Tibial nerve (tissue), 4 donors: ENCODE results near the gene PWWP2A. TPM values are rescaled to one million over a fixed set of nuclear protein-coding genes. Genes with fewer than 3 reads are reported as not detected.

ENCODE experiments used
- DNase-seq, 2 donors: peaks; one replicate each; pipeline ENCODE4 v3.0.0-alpha.2; 2019; ENCODE audit warnings: low spot score in 2 of 2
- H3K27ac ChIP-seq, 4 donors: fragments of 200-600 bp; sonication (generic) in 3 of 4; one replicate each; pipeline ENCODE4 v1.5.1; 2017 to 2019; ENCODE audit warnings: mild to moderate bottlenecking in 1 of 4
- H3K27me3 ChIP-seq, 2 donors: fragments of 200-600 bp; sonication (generic) in 1 of 2; one replicate each; pipeline versions ENCODE4 v1.5.1 to v1.6.0; 2017 to 2019
- H3K36me3 ChIP-seq, 3 donors: fragments of 200-600 bp; sonication (generic); one replicate each; pipeline ENCODE4 v1.5.1; 2018 to 2019
- H3K4me1 ChIP-seq, 4 donors: fragments of 200-600 bp; sonication (generic) in 3 of 4; one replicate each; pipeline ENCODE4 v1.5.1; 2017 to 2019
- H3K4me3 ChIP-seq, 4 donors: fragments of 200-600 bp; sonication (generic) in 3 of 4; one replicate each; pipeline ENCODE4 v1.5.1; 2017 to 2019; ENCODE audit warnings: mild to moderate bottlenecking in 1 of 4, moderate library complexity in 1 of 4
- H3K9me3 ChIP-seq, 4 donors: fragments of 200-600 bp; sonication (generic) in 3 of 4; one replicate each; pipeline ENCODE4 v1.5.1; 2017 to 2019
- EP300 ChIP-seq, 2 donors: sonication (generic); formaldehyde crosslinking; IDR thresholded peaks; one replicate each; pipeline ENCODE4 v1.6.1; 2017; ENCODE audit warnings: antibody characterized with exemption in 2 of 2, mild to moderate bottlenecking in 1 of 2
- POLR2A ChIP-seq, 2 donors: fragments of 450-650 bp; IDR thresholded peaks; one replicate each; pipeline ENCODE4 v1.6.1; 2017; ENCODE audit warnings: antibody characterized with exemption in 2 of 2, mild to moderate bottlenecking in 2 of 2, moderate library complexity in 2 of 2
- WGBS, 2 donors: methylation state at CpG; one replicate each; pipeline ENCODE4 v1.1.5; 2018; 5-methylcytosine and 5-hydroxymethylcytosine counted together
- total RNA-seq, 4 donors: library from RNA; depleted of rRNA; stranded (reverse); fragments of >200 nt; gene quantifications; one replicate each; pipeline ENCODE4 v1.1.0, GENCODE V29; 2016
- TF ChIP-seq, protein P1 (sequence below), 5 experiments: fragments of 200-600 bp in 3 of 5; fragments of 450-650 bp in 2 of 5; sonication (generic) in 3 of 5; IDR thresholded peaks; one replicate each; pipeline ENCODE4 v1.5.1; 2016 to 2019; ENCODE audit warnings: antibody characterized with exemption in 5 of 5, mild to moderate bottlenecking in 3 of 5, moderate library complexity in 2 of 5

Gene PWWP2A
- total RNA-seq, 4 donors from 2014 or later, result 51.0 to 81.6 (median 58.2) TPM

DNA sequence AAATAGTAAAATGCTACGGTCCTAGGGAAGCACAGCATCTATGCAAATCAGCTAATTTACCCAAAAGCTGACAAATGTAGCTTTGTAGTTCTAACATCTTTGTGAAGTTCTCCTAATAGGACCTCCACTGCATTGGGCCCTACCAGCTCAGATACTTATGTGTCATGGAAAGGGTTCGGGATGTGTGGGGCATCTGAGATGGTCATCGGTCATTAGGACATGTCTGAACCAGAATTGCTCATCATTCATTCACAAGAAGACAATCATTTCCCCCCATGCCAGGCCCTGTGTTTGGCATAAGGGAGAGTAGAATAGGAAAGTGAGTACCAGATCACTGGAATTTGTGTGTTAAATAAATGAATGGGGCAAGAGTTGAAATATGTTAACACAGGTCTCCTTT is 35.7 kb downstream of the PWWP2A start:
- peaks cover 0 to 19% (median 0%) of the 10 kb centered on the region in 3 donors for H3K36me3 ChIP-seq
- H3K27me3 ChIP-seq, result no peaks in the 10 kb centered on the region
- H3K9me3 ChIP-seq, result no peaks in the 10 kb centered on the region
- no peak overlapping the region for H3K27ac ChIP-seq
- no peak for TF ChIP-seq POLR2A (IDR thresholded peaks at IDR 0.05)
- TF ChIP-seq, protein P1, sequence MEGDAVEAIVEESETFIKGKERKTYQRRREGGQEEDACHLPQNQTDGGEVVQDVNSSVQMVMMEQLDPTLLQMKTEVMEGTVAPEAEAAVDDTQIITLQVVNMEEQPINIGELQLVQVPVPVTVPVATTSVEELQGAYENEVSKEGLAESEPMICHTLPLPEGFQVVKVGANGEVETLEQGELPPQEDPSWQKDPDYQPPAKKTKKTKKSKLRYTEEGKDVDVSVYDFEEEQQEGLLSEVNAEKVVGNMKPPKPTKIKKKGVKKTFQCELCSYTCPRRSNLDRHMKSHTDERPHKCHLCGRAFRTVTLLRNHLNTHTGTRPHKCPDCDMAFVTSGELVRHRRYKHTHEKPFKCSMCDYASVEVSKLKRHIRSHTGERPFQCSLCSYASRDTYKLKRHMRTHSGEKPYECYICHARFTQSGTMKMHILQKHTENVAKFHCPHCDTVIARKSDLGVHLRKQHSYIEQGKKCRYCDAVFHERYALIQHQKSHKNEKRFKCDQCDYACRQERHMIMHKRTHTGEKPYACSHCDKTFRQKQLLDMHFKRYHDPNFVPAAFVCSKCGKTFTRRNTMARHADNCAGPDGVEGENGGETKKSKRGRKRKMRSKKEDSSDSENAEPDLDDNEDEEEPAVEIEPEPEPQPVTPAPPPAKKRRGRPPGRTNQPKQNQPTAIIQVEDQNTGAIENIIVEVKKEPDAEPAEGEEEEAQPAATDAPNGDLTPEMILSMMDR (IDR thresholded peaks at IDR 0.05), result no peak
- no peak for TF ChIP-seq EP300 (IDR thresholded peaks at IDR 0.05)
- WGBS, 2 donors, result 32 to 42% methylated on average over 3 of the region's 3 CpGs
- DNase-seq, result no peak
- H3K4me3 ChIP-seq, result no peak overlapping the region
- H3K4me1 ChIP-seq, result peaks cover 0 to 20% (median 0%) of the 10 kb centered on the region in 4 donors

DNA sequence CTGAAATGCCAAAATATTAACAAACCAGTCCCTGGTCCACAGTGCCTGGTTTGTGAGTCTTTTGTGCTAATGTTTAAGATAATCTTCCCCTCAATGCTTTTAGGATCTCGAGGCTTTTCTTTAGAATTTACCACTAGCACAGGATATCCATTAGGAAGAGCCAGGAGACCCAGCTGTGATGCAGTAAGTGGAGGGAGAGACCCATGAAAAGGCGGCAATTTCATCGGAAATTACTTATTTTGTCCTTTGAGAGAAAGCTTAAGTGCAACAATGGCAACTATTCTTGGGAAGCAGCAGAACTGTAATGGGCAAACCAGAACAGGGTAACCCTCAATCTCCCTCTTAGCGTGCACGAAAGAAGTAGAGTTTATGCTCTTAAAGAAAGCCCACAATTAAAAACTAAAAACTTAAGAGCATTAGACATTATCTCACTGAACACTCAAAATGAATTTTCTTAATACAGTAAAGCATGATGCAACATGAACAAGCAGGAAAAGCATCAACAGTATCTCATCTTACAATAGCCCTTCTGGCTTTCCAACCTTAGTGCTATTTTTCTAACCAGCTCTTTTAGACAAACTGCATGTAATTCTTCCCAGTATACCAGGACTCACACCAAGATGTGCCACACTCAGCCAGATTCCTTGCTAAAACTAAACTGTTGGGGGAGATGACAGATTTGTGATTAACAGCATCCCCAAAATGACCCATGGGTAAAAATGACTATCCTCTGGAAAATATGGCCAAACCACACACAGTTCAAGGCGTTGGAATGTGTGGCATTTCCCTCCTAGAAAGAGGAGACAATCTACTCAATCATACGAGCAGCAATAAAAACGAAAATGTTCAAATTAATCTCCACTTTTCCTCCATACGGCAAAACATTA is 36.4 kb downstream of the PWWP2A start:
- Histone ChIP-seq H3K4me1 (peaks cover 0 to 20% (median 0%) of the 10 kb centered on the region in 4 donors), H3K9me3 (no peaks in the 10 kb centered on the region), H3K27me3 (no peaks in the 10 kb centered on the region), H3K27ac (no peak overlapping the region), H3K36me3 (peaks cover 0 to 24% (median 0%) of the 10 kb centered on the region in 3 donors), H3K4me3 (no peak overlapping the region)
- TF ChIP-seq, protein P1 (IDR thresholded peaks at IDR 0.05), result no peak
- TF ChIP-seq EP300 (IDR thresholded peaks at IDR 0.05) (no peak), POLR2A (IDR thresholded peaks at IDR 0.05) (no peak)
- WGBS, 2 donors, result 32 to 39% methylated on average over 9 of the region's 9 CpGs
- no peak for DNase-seq

DNA sequence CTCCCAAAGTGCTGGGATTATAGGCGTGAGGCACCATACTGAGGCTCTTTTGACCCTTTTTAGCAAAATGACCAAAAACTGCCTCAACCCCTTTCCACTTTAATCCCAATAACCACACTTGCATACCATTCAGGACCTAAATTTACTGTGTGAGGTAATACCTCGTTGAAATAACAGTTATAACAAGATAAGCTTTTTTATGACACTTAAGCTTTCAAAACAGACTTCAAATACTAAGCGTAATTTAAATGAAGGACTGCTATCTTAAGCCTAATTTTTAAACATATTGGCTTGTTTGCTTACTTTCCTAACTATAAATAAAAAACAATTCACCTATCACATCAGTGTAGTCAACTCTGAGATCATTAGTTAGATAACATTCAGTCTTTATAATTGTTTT is 37.8 kb downstream of the PWWP2A start:
- 88 to 92% methylated on average over 3 of the region's 3 CpGs for WGBS, 2 donors
- no peaks in the 10 kb centered on the region for H3K9me3 ChIP-seq
- H3K4me3 ChIP-seq, result no peak overlapping the region
- no peak for TF ChIP-seq POLR2A (IDR thresholded peaks at IDR 0.05)
- no peak for TF ChIP-seq EP300 (IDR thresholded peaks at IDR 0.05)
- TF ChIP-seq, protein P1 (IDR thresholded peaks at IDR 0.05), result no peak
- peaks cover 0 to 33% (median 0%) of the 10 kb centered on the region in 3 donors for H3K36me3 ChIP-seq
- peaks cover 0 to 20% (median 0%) of the 10 kb centered on the region in 4 donors for H3K4me1 ChIP-seq
- H3K27ac ChIP-seq, result no peak overlapping the region
- DNase-seq, result no peak
- H3K27me3 ChIP-seq, result no peaks in the 10 kb centered on the region

DNA sequence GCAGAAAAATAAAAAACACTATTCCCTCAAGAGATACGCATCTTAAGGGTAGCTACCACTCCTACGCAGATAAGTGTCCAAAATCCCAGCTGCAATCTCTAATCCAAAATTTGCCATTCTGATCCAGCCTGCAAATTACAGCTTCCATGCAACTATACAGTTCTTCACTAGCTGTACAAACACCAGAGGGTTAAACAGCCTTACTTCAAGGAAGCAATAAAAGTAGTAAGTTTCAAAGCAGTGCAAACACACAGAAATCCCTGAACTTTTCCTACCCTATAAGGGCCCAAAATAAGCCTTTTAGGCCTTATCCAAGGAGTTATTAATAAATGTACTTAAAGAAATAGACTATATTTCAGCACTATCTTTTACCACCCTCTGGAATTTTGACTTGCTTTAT is 39.5 kb downstream of the PWWP2A start:
- peaks cover 0 to 38% (median 0%) of the 10 kb centered on the region in 3 donors for H3K36me3 ChIP-seq
- WGBS, 2 donors, result 89 to 98% methylated on average over 2 of the region's 2 CpGs
- H3K4me1 ChIP-seq, result peaks cover 0 to 20% (median 0%) of the 10 kb centered on the region in 4 donors
- H3K4me3 ChIP-seq, result no peak overlapping the region
- H3K27me3 ChIP-seq, result no peaks in the 10 kb centered on the region
- no peak overlapping the region for H3K27ac ChIP-seq
- TF ChIP-seq EP300 (IDR thresholded peaks at IDR 0.05) (no peak), POLR2A (IDR thresholded peaks at IDR 0.05) (no peak)
- TF ChIP-seq, protein P1 (IDR thresholded peaks at IDR 0.05), result no peak
- no peaks in the 10 kb centered on the region for H3K9me3 ChIP-seq
- no peak for DNase-seq

DNA sequence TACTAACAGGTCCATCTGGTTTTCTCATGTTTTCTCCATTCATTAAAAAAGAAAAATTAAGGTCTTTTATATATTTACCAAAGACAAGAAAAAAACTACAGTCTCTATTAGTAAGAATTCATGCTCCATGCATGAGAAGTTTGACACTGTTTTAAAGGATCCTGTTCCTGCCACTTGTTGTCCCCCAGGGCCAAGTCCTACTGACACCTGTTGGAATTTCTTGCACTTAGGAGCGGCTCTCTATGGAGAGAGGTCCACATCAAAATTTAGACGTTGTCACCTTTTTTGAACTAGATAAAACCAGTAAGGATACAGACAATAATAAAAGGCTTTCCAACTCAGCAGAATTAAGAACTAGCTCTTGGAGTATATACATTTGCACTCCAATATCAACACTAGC is 42.3 kb downstream of the PWWP2A start:
- Histone ChIP-seq H3K9me3 (no peaks in the 10 kb centered on the region), H3K27me3 (no peaks in the 10 kb centered on the region), H3K36me3 (peaks cover 0 to 49% (median 0%) of the 10 kb centered on the region in 3 donors), H3K4me3 (no peak overlapping the region), H3K4me1 (peaks cover 0 to 3% (median 0%) of the 10 kb centered on the region in 4 donors), H3K27ac (no peak overlapping the region)
- 83 to 84% methylated on average over 2 of the region's 2 CpGs for WGBS, 2 donors
- no peak for TF ChIP-seq POLR2A (IDR thresholded peaks at IDR 0.05)
- TF ChIP-seq, protein P1 (IDR thresholded peaks at IDR 0.05), result no peak
- no peak for TF ChIP-seq EP300 (IDR thresholded peaks at IDR 0.05)
- no peak for DNase-seq
